Measurements from ENCODE around the gene MAPK14.
A peak's percentile ranks its signal among the peaks of the same experiment; 100 is the strongest.

MAPK14 gene

DNA sequence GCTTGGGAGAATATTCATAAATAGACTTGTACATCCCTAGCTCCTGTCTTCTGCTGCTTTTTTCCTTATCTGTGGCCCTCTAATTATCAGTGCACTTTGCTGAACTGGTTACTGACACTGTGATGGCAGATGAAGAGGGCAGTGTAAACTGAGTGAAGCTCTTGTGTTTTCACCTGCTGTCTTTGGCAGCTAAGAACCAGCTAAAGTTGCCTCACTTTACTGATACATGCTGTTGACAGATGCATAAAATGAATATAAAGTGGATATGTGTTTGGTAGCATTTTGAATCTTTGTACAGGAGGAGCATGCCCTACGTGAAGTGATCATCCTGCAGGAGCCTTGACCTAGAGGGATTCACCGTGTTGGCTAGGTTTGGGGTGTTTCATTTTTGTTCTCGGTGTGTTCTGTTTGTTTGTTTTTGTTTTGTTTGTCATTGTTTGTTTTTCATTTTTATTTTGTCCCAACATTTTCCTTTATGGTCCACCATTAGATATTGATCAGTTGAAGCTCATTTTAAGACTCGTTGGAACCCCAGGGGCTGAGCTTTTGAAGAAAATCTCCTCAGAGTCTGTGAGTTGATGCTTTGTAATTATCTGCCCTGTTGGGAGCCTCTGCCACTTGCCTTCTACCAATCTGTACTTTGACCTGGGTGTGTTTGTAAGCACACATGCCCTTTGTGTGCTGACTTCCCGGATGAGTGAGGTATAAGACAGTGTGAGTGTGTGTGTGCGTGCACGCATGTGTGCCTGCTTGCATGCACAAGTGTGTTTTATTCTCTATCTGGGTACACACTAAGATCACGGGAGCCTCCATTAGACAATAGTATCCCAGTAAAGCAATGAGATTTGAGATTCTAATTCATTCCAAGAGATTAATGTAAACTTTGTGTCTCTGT lies 68.1 kb downstream of the MAPK14 start:
- DNase-seq (ENCODE audit: extremely low spot score, insufficient read length, low read depth) (no peak), FAIRE-seq (no peak)

- no peak for DNase-seq (ENCODE audit: extremely low spot score, insufficient read length, low read depth)
- FAIRE-seq: no peak
Observed at GRCh38 chr6:36098253-36098919, 70.8 kb downstream of the MAPK14 start.

DNA sequence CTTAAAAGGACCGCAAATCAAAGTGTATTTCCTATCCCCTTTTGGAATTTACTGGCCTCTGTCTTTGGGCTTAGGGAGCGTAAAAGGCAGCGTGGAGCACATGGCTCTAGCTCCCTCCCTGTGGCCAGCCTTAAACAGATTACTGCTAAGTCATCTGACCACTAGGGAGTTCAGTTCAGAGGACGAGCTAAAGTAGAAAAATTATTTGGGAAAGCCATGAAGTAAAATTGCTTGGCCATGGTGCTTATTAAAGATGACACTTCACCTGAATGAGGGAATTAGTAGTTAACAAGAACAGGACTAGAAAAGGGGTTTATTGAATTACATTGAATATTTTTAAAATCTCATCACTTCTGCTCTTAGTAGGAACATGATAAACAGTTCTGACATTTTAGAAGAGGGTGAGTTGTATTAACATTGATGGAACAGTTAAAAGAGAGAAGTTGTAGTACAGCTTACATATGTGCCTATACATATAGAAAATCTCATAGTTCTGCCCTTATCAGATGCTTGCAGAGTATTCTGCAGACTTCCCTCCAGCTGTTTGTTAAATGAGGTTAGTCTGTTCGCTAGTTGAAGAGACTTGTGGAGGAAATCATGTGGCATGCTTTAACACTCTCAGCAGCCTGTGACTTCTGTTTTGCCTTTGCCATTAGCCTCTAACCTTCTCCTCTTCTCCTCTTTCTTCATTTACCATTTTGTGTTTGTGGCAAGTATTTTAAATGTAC lies 71.5 kb downstream of the MAPK14 start:
- DNase-seq (ENCODE audit: extremely low spot score, insufficient read length, low read depth) (no peak), FAIRE-seq (no peak)

GRCh38 chr6:36099869-36100483 lies 72.4 kb downstream of the MAPK14 start:
- FAIRE-seq: no peak

GRCh38 chr6:36101691-36102090 lies 74.1 kb downstream of the MAPK14 start:
- DNase-seq (ENCODE audit: extremely low spot score, insufficient read length, low read depth) (no peak), FAIRE-seq (no peak)

More at GRCh38 chr6:36099869-36100483, 72.4 kb downstream of the MAPK14 start:
- DNase-seq (ENCODE audit: extremely low spot score, insufficient read length, low read depth): no peak

- FAIRE-seq: no peak
- no peak for DNase-seq (ENCODE audit: extremely low spot score, insufficient read length, low read depth)
Observed at GRCh38 chr6:36102853-36103252, 75.2 kb downstream of the MAPK14 start.

- FAIRE-seq: no peak
- no peak for DNase-seq (ENCODE audit: extremely low spot score, insufficient read length, low read depth)
Observed at GRCh38 chr6:36104836-36105235, 77.2 kb downstream of the MAPK14 start.

GRCh38 chr6:36109092-36109491 lies 81.5 kb downstream of the MAPK14 start:
- DNase-seq (ENCODE audit: extremely low spot score, insufficient read length, low read depth) (no peak), FAIRE-seq (peak; percentile 18)

DNA sequence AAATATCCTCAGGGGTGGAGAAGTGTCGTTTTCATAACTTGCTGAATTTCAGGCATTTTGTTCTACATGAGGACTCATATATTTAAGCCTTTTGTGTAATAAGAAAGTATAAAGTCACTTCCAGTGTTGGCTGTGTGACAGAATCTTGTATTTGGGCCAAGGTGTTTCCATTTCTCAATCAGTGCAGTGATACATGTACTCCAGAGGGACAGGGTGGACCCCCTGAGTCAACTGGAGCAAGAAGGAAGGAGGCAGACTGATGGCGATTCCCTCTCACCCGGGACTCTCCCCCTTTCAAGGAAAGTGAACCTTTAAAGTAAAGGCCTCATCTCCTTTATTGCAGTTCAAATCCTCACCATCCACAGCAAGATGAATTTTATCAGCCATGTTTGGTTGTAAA lies 82.4 kb downstream of the MAPK14 start:
- FAIRE-seq (no peak), DNase-seq (ENCODE audit: extremely low spot score, insufficient read length, low read depth) (no peak)

DNA sequence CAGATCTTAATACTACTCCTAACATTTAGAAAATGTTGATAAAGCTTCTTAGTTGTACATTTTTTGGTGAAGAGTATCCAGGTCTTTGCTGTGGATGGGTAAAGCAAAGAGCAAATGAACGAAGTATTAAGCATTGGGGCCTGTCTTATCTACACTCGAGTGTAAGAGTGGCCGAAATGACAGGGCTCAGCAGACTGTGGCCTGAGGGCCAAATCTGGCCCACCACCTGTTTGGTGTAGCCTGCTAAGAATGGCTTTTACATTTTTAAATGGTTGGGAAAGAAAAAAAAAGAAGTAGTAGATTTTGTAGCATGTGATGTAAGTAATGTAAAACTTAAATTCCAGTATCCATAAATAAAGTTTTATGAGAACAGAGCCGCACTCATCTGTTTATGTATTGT lies 83.3 kb downstream of the MAPK14 start:
- DNase-seq (ENCODE audit: extremely low spot score, insufficient read length, low read depth) (no peak), FAIRE-seq (no peak)

GRCh38 chr6:36111526-36111925 lies 83.9 kb downstream of the MAPK14 start:
- FAIRE-seq: no peak
- no peak for DNase-seq (ENCODE audit: extremely low spot score, insufficient read length, low read depth)

DNA sequence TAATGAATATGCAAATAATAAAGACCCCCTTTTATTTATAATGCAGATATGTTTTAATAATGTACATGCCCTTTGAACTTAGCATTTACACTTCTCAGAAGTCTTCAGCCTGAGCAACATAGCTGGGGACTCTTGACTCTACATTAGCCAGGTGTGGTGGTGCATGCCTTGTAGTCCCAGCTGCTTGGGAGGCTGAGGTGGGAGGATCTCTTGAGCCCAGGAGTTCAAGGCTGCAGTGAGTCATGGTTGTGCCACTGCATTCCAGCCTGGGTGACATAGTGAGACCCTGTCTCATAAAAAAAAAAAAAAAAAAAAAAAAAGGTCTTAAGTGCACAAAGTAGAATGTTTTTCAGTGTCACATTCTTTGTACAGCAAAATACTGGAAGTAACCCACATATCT lies 85.4 kb downstream of the MAPK14 start:
- no peak for FAIRE-seq
- no peak for DNase-seq (ENCODE audit: extremely low spot score, insufficient read length, low read depth)

GRCh38 chr6:36113703-36114102 lies 86.1 kb downstream of the MAPK14 start:
- no peak for FAIRE-seq

DNA sequence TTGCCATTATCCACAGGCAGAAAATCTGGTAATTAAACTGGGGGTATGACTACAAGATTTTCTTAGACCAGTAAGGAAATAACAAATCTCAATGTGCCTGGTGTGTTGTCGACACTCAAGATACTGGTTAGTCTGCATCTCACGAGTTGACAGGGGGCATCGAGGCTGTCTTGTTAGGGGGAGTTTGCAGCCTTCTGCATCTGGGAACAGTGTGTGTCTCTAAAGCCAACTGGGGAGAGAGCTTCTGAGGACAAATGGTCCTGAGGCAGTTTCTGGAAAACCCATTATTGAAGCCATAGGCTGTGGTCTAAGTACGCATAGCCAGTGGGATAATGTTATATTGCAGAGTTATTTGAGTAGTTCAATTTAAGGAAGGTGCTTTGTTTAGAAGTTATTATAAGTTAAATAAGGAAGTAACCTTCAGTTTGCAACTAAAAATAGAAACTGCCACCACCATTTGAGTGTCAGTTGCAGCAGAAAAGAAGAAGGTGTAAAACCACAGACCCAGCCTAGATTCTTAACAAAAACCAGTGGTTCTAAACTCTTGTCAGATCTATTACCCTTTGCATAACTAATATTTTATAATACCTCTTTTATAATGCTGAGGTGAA lies 87.3 kb downstream of the MAPK14 start:
- FAIRE-seq (peak; percentile 91), DNase-seq (ENCODE audit: extremely low spot score, insufficient read length, low read depth) (no peak)

More at GRCh38 chr6:36113703-36114102, 86.1 kb downstream of the MAPK14 start:
- no peak for DNase-seq (ENCODE audit: extremely low spot score, insufficient read length, low read depth)

- DNase-seq (ENCODE audit: extremely low spot score, insufficient read length, low read depth) (no peak), FAIRE-seq (no peak)
Observed at GRCh38 chr6:36115412-36115811, 87.8 kb downstream of the MAPK14 start.

- DNase-seq (ENCODE audit: extremely low spot score, insufficient read length, low read depth) (no peak), FAIRE-seq (no peak)
Observed at GRCh38 chr6:36116066-36116864, 88.7 kb downstream of the MAPK14 start.

GRCh38 chr6:36116943-36117342 lies 89.3 kb downstream of the MAPK14 start:
- DNase-seq (ENCODE audit: extremely low spot score, insufficient read length, low read depth) (no peak), FAIRE-seq (no peak)

GRCh38 chr6:36117658-36118549 lies 90.3 kb downstream of the MAPK14 start:
- DNase-seq (ENCODE audit: extremely low spot score, insufficient read length, low read depth) (no peak), FAIRE-seq (no peak)

All from GM18507 (cell line).